NCI-H2227 (cell line): ENCODE measurements around the gene HDAC5.
"Not testable (repeated sequence)": the region's sequence is repeated elsewhere in the genome, so short reads cannot be mapped to it uniquely, and the experiment has no call there.

Experiments
- DNase-seq: peaks from one replicate; lab custom pipeline; 2025; ENCODE audit not compliant: unreplicated experiment; lab: John Stamatoyannopoulos, UW

Gene HDAC5

GRCh38 chr17:44037471-44037870 is 86.0 kb downstream of the HDAC5 start:
- no peak for DNase-seq

GRCh38 chr17:44034688-44035087 is 88.8 kb downstream of the HDAC5 start:
- not testable (repeated sequence) for DNase-seq

GRCh38 chr17:44033861-44034408 is 89.5 kb downstream of the HDAC5 start:
- no peak for DNase-seq

- no peak for DNase-seq
Measured at GRCh38 chr17:44030482-44030881, 93.0 kb downstream of the HDAC5 start.

GRCh38 chr17:44029736-44030135 is 93.7 kb downstream of the HDAC5 start:
- no peak for DNase-seq
